ENCODE results near the gene MAP2K3.

The MAP2K3 gene

DNA sequence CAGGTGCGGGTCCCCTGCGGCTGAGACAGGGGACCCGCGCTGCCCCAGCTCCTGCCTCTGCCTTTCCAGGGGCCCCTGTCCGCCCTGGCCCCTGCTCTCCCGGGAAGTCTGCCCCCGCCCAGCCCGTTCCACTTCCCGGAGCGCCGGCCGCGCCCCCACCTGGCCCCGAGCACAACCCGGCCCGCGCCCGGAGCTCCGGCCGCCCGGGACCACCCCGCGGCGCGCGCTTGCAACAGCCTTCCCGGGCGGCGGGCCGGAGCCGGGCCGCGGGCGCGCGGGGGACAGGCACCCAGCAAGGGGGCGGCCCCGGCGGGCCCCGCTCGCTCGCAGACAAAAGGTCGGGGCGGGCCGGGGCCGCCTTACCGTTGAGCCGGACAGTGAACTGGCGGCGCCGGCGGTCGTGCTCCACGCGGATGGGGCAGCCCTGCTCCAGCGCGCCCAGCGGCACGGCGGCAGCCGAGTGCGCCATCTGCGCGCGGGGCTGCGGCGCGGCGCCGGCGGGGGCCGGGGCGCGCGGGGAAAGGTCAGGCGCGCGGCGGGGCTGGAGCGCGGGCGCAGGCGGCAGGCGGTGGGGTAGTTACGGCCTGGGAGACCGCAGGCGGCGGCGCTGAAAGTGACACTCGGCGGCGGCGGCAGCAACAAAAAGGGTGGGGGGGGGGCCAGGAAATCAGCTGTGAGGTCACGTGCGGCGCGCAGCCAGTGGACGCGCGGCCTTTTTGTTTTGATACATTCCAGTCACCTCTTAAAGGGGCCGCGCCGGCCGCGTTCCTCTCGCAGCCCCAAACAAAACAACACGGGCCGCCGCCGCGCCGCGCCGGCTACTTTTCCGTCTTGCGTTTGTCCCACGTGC, 31.5 kb upstream of the MAP2K3 start, which contains the start of gene NATD1:
Gene NATD1 (minus strand): TSS at position 615 of the 850 bp plus-strand sequence. CDS start 146 bp downstream, at position 469.
- peak; percentile 25 for DNase-seq (ENCODE audit: low read depth, low spot score)

- DNase-seq (ENCODE audit: low read depth, low spot score): no peak
Measured at GRCh38 chr17:21253646-21254441, 30.7 kb upstream of the MAP2K3 start.

GRCh38 chr17:21258593-21258992, 25.9 kb upstream of the MAP2K3 start:
- DNase-seq (ENCODE audit: low read depth, low spot score): no peak

- no peak for DNase-seq (ENCODE audit: low read depth, low spot score)
Measured at GRCh38 chr17:21262259-21262993, 22.1 kb upstream of the MAP2K3 start.

GRCh38 chr17:21263376-21263775, 21.1 kb upstream of the MAP2K3 start:
- no peak for DNase-seq (ENCODE audit: low read depth, low spot score)

DNA sequence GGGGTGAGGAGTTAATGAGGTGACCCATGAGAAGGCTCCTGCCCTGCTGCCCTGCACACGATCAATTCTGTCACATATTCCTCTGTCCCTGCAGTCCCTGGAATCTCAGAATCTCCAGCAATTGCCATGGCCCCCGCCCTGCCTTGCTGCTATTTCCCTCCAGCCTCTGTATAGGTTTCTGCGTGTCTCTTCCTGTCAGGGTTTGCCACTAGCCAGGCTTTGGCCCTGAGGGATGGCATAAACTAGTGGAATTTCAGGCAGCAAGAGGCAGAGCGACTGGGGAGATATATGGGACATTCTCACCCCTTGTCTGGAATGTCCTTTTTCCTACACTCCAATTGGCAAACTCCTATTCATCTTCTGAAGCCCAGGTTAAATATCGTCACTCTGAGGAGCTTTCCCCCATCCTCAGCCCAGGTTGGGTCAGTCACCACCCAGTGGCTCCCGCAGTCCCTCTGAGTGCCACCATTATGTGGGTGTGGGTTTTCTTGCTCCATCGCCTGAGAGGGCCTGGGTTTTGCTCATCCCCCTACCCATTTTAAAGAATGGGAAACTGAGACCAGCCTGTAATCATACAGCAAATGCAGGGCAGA, 15.8 kb upstream of the MAP2K3 start:
- no peak for DNase-seq (ENCODE audit: low read depth, low spot score)

- DNase-seq (ENCODE audit: low read depth, low spot score): no peak
Measured at GRCh38 chr17:21269394-21269793, 15.1 kb upstream of the MAP2K3 start.

DNA sequence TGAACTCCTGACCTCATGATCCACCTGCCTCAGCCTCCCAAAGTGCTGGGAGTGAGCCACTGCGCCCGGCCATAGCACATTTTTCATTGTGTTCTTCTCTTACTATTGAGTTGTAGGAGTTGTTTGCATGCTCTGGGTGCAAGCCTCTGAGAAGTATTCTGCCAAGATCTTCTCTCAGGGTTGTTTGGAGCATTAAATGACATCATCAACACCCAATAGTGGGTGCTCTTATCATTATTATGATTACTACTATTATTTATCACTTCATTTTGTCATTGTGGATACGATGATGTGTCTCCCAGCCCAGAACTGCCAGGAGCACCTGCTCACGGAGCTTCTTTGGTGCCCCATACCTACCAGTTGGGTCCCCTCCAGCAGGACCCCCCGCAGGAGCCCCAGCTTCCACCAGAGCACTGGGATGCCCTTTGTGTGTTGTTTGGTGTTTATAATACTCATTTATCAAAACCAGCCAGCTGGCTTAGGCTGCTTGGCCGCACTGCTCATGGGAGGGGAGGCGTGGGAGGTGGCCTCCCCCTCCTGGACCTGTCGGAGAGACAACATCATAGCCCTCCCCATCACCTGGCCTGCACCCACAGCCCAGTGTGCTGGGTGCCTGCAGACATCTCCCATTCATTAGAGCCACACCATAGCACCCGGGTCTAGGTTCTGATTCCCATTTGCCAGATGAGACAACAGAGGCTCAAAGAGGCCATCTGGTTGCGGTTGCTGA, 12.9 kb upstream of the MAP2K3 start:
- no peak for DNase-seq (ENCODE audit: low read depth, low spot score)

DNA sequence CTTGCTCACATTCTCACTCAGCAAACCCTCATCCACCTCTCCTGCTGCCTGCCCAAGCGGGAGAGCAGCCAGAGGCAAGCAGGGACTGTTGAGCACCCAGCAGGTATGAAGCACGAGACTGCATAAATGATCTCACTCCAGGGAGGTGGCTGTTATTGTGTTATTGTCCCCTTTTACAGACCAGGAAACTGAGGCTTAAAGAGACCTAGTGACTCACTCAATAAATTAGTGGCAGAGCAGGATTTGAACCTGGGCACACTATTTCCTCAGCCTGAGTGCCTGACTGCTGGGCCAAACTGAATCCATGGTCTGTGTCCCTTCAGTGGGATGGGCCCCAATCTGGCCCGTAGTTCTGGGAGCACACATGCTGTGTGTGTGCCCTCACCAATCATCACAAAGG, 12.3 kb upstream of the MAP2K3 start:
- DNase-seq (ENCODE audit: low read depth, low spot score): no peak

- no peak for DNase-seq (ENCODE audit: low read depth, low spot score)
Measured at GRCh38 chr17:21272881-21273792, 11.4 kb upstream of the MAP2K3 start.

DNA sequence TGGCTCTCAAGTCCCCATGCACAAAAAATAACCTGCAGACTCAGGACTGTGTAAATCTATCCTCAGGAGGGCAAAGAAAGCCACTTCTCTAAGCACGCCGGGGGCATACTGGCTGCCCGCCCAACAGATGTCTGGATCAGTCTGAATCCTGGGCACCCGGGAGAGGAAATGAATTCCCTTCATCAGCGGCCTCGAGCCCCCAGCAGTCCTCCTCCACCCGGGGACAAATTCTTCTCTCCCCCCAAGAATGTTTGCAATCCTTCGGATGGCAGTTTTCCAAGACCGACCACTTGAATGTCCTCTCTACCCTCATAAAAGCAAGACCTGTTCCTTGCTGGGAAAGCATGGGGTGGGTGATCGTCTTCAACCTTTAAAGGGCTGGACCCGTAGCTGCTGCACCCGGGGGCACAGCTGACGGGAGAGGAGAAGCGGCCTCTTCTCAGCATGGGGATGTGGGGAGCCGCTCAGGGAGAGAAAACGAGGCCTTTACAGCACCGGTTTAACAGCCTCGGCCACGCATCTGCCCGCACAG, 9.4 kb upstream of the MAP2K3 start:
- no peak for DNase-seq (ENCODE audit: low read depth, low spot score)

DNA sequence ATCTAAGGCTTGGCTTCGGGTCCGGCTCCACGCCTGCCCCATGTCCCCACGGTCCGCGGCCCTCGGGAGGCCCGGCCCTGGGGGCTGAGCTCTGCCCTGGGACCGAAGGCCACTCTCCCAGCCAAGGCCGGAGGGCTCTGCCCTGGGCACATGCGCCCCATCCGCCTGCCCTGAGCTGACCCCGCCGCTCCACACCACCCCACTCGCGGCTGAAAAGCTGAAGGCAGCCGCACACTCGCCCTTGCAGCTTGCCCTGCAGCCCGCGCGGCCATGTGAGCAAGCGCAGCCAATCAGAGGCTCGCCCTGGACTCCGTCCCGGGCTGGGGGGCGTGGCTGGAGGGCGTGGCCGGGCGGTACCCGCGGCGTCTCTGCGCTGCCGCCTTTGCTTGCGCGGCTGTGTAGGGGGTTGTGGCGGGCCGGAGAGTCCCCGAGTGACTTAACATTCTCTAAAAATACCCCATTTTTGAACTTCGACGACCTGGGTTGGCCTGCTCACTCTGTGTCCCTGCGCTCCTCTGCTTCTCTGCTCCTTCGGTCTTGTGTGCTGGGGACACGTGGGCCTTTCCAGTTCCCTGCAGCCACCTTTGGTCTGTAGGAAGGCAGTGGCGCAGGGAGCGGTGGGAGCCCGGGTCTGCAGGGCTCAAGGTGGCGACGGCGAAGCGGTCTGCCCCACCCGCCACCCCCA, 8.8 kb upstream of the MAP2K3 start:
- peak; percentile 91 for DNase-seq (ENCODE audit: low read depth, low spot score)

DNA sequence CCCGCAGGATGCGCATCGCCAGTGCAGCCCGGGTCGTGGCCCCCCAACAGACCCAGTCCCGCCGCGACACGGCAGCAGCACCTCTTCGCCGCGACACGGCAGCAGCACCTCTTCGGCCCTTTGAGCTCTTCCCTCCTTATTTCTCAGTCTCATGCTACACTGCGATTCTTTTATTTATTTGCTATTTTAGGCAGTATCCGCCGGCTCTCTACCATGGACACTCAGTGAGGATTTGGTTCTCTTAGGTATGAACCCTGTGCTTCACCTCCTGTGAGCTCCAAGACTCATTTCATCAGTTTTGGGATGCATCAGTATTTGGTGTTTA, 8.3 kb upstream of the MAP2K3 start:
- DNase-seq (ENCODE audit: low read depth, low spot score): no peak

- no peak for DNase-seq (ENCODE audit: low read depth, low spot score)
Measured at GRCh38 chr17:21277332-21277731, 7.2 kb upstream of the MAP2K3 start.

- DNase-seq (ENCODE audit: low read depth, low spot score): no peak
Measured at GRCh38 chr17:21278450-21279197, 5.9 kb upstream of the MAP2K3 start.

DNA sequence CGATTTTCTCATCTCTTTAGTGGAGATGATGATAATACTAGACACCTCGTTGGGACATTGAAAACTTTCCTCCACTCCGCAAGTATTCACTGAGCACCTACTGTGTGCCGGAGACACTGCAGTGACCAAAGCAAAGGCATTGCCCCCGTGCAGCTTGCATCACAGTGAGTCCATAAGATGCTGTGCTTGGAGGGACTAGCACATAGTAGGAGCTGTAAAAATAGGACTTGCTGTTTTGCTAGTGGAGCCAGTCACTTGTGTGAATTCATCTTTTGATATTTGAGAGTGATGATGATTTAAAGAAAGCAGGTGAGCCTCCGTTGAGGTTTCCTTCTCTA, 5.3 kb upstream of the MAP2K3 start:
- DNase-seq (ENCODE audit: low read depth, low spot score): no peak

- no peak for DNase-seq (ENCODE audit: low read depth, low spot score)
Measured at GRCh38 chr17:21279582-21279981, 4.9 kb upstream of the MAP2K3 start.

GRCh38 chr17:21280081-21280518, 4.4 kb upstream of the MAP2K3 start:
- peak; percentile 78 for DNase-seq (ENCODE audit: low read depth, low spot score)

DNA sequence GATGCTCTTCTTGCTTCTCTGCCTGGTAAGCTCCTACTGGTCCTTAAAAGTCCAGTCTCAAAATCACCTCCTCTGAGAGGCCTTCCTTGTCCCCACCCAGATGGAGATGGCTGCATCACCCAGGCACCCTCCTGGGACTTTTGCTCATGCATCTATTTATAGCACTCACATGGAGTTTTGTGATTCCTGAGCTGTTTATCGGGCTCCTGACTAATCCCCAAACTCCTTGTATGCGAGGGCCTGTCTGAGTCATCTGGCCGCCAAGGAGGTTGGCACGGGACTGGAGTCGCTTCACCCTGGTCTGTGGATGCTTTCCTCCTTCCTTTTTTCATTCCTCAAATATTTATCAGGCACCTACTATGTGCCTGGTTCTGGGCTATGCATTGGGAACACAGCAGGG, 2.3 kb upstream of the MAP2K3 start:
- DNase-seq (ENCODE audit: low read depth, low spot score): no peak
